Activated T-cell treated with anti-CD3 and anti-CD28 coated beads, Interleukin-2, amount 50 U/mL, for 4 hours (primary cell): Measurements from ENCODE around the gene GRIK3. TPM values are rescaled to one million over a fixed set of nuclear protein-coding genes. Genes with fewer than 3 reads are reported as not detected.
"Not testable (repeated sequence)": the region's sequence is repeated elsewhere in the genome, so short reads cannot be mapped to it uniquely, and the experiment has no call there.

Experiments
- ATAC-seq, 2 donors: fragments of 200-7000 bp; cut with Tn5 transposase; one replicate each; pipeline ENCODE4 v1.10.0; 2021
- DNase-seq: peaks from one replicate; pipeline ENCODE4 v3.0.0-alpha.2; 2020
- H3K27me3 Mint-ChIP-seq: one replicate; pipeline ENCODE4 v1.8.0; 2021; ENCODE audit warnings: low read depth, mixed read lengths
- H3K36me3 Mint-ChIP-seq: one replicate; pipeline ENCODE4 v1.8.0; 2022; ENCODE audit warnings: mixed read lengths; ENCODE audit not compliant: insufficient read depth
- H3K4me1 Mint-ChIP-seq: one replicate; pipeline ENCODE4 v1.8.0; 2021; ENCODE audit warnings: low read depth, mixed read lengths
- H3K4me3 Mint-ChIP-seq: one replicate; pipeline ENCODE4 v1.8.0; 2021; ENCODE audit warnings: mild to moderate bottlenecking, moderate library complexity, mixed read lengths
- H3K9me3 Mint-ChIP-seq: one replicate; pipeline ENCODE4 v1.8.0; 2021; ENCODE audit warnings: mixed read lengths
- total RNA-seq, 3 donors: library from RNA; stranded (reverse); gene quantifications; one replicate each; pipeline ENCODE4 v1.2.1, GENCODE V29; 2021

The GRIK3 gene
- not detected for total RNA-seq

GRCh38 chr1:37034121-37035013 is at the start of gene GRIK3:
Gene GRIK3 (minus strand): TSS chr1:37034515. CDS start chr1:37034108, 407 bp downstream.
- ATAC-seq: peak in 1 of 2 donors; percentile 23
- Mint-ChIP-seq H3K27me3 (peaks cover 65% of the 10 kb centered on the region), H3K4me1 (peaks cover 8% of the 10 kb centered on the region), H3K4me3 (no peak within 1 kb of the TSS), H3K9me3 (no peaks in the 10 kb centered on the region), H3K36me3 (no peaks in the 10 kb centered on the region)
- no peak for DNase-seq

- no peaks in the 10 kb centered on the region for H3K36me3 Mint-ChIP-seq
- no peaks in the 10 kb centered on the region for H3K9me3 Mint-ChIP-seq
- DNase-seq (no peak), ATAC-seq (no peak)
- no peaks in the 10 kb centered on the region for H3K4me1 Mint-ChIP-seq
- no peak overlapping the region for H3K4me3 Mint-ChIP-seq
- peaks cover 5% of the 10 kb centered on the region for H3K27me3 Mint-ChIP-seq
Observed at GRCh38 chr1:37084013-37084412, 49.7 kb upstream of the GRIK3 start.

- no peak overlapping the region for H3K4me3 Mint-ChIP-seq
- peaks cover 5% of the 10 kb centered on the region for H3K27me3 Mint-ChIP-seq
- H3K36me3 Mint-ChIP-seq: no peaks in the 10 kb centered on the region
- no peaks in the 10 kb centered on the region for H3K9me3 Mint-ChIP-seq
- ATAC-seq (no peak), DNase-seq (no peak)
- no peaks in the 10 kb centered on the region for H3K4me1 Mint-ChIP-seq
Observed at GRCh38 chr1:37083603-37084002, 49.3 kb upstream of the GRIK3 start.

- H3K4me3 Mint-ChIP-seq, H3K4me1 Mint-ChIP-seq, DNase-seq, H3K9me3 Mint-ChIP-seq, H3K36me3 Mint-ChIP-seq, H3K27me3 Mint-ChIP-seq, ATAC-seq: not testable (repeated sequence)
Observed at GRCh38 chr1:37080296-37080986, 46.1 kb upstream of the GRIK3 start.

- Mint-ChIP-seq H3K4me3 (no peak overlapping the region), H3K27me3 (peaks cover 3% of the 10 kb centered on the region), H3K4me1 (no peaks in the 10 kb centered on the region), H3K36me3 (no peaks in the 10 kb centered on the region), H3K9me3 (no peaks in the 10 kb centered on the region)
- ATAC-seq (no peak), DNase-seq (no peak)
Observed at GRCh38 chr1:37078866-37079265, 44.6 kb upstream of the GRIK3 start.

GRCh38 chr1:37076168-37076567 is 41.9 kb upstream of the GRIK3 start:
- Mint-ChIP-seq H3K27me3 (peaks cover 4% of the 10 kb centered on the region), H3K4me1 (no peaks in the 10 kb centered on the region), H3K9me3 (no peaks in the 10 kb centered on the region), H3K36me3 (no peaks in the 10 kb centered on the region), H3K4me3 (no peak overlapping the region)
- DNase-seq: no peak
- ATAC-seq: no peak

- Mint-ChIP-seq H3K27me3 (peaks cover 14% of the 10 kb centered on the region), H3K9me3 (no peaks in the 10 kb centered on the region), H3K4me1 (no peaks in the 10 kb centered on the region), H3K36me3 (no peaks in the 10 kb centered on the region), H3K4me3 (no peak overlapping the region)
- DNase-seq (no peak), ATAC-seq (no peak)
Observed at GRCh38 chr1:37073854-37074379, 39.6 kb upstream of the GRIK3 start.

- Mint-ChIP-seq H3K4me3 (no peak overlapping the region), H3K27me3 (peaks cover 19% of the 10 kb centered on the region), H3K4me1 (no peaks in the 10 kb centered on the region), H3K36me3 (no peaks in the 10 kb centered on the region), H3K9me3 (no peaks in the 10 kb centered on the region)
- no peak for DNase-seq
- ATAC-seq: no peak
Observed at GRCh38 chr1:37073152-37073853, 39.0 kb upstream of the GRIK3 start.

GRCh38 chr1:37071829-37072228 is 37.5 kb upstream of the GRIK3 start:
- no peak for ATAC-seq
- peaks cover 29% of the 10 kb centered on the region for H3K27me3 Mint-ChIP-seq
- no peaks in the 10 kb centered on the region for H3K36me3 Mint-ChIP-seq
- no peaks in the 10 kb centered on the region for H3K9me3 Mint-ChIP-seq
- no peaks in the 10 kb centered on the region for H3K4me1 Mint-ChIP-seq
- no peak overlapping the region for H3K4me3 Mint-ChIP-seq
- no peak for DNase-seq

- DNase-seq (no peak), ATAC-seq (no peak)
- peaks cover 30% of the 10 kb centered on the region for H3K27me3 Mint-ChIP-seq
- H3K4me3 Mint-ChIP-seq: no peak overlapping the region
- no peaks in the 10 kb centered on the region for H3K36me3 Mint-ChIP-seq
- H3K9me3 Mint-ChIP-seq: no peaks in the 10 kb centered on the region
- H3K4me1 Mint-ChIP-seq: no peaks in the 10 kb centered on the region
Observed at GRCh38 chr1:37070126-37070525, 35.8 kb upstream of the GRIK3 start.

- no peak for DNase-seq
- ATAC-seq: no peak
- no peaks in the 10 kb centered on the region for H3K36me3 Mint-ChIP-seq
- H3K9me3 Mint-ChIP-seq: no peaks in the 10 kb centered on the region
- H3K4me3 Mint-ChIP-seq: no peak overlapping the region
- peaks cover 30% of the 10 kb centered on the region for H3K27me3 Mint-ChIP-seq
- H3K4me1 Mint-ChIP-seq: no peaks in the 10 kb centered on the region
Observed at GRCh38 chr1:37069406-37069805, 35.1 kb upstream of the GRIK3 start.

GRCh38 chr1:37068897-37069296 is 34.6 kb upstream of the GRIK3 start:
- H3K4me3 Mint-ChIP-seq: no peak overlapping the region
- H3K4me1 Mint-ChIP-seq: no peaks in the 10 kb centered on the region
- no peaks in the 10 kb centered on the region for H3K36me3 Mint-ChIP-seq
- H3K9me3 Mint-ChIP-seq: no peaks in the 10 kb centered on the region
- DNase-seq (no peak), ATAC-seq (no peak)
- H3K27me3 Mint-ChIP-seq: peaks cover 30% of the 10 kb centered on the region

- peaks cover 30% of the 10 kb centered on the region for H3K27me3 Mint-ChIP-seq
- H3K4me3 Mint-ChIP-seq: no peak overlapping the region
- no peak for ATAC-seq
- no peaks in the 10 kb centered on the region for H3K9me3 Mint-ChIP-seq
- no peaks in the 10 kb centered on the region for H3K36me3 Mint-ChIP-seq
- no peaks in the 10 kb centered on the region for H3K4me1 Mint-ChIP-seq
- no peak for DNase-seq
Observed at GRCh38 chr1:37068260-37068659, 33.9 kb upstream of the GRIK3 start.

- no peaks in the 10 kb centered on the region for H3K9me3 Mint-ChIP-seq
- H3K36me3 Mint-ChIP-seq: no peaks in the 10 kb centered on the region
- no peak for ATAC-seq
- no peak for DNase-seq
- no peaks in the 10 kb centered on the region for H3K4me1 Mint-ChIP-seq
- H3K27me3 Mint-ChIP-seq: peaks cover 25% of the 10 kb centered on the region
- no peak overlapping the region for H3K4me3 Mint-ChIP-seq
Observed at GRCh38 chr1:37064039-37064438, 29.7 kb upstream of the GRIK3 start.
